ENCODE data around the gene TRIM56.

GRCh38 chr7:101112233-101112632 is 27.0 kb downstream of the TRIM56 start:
- no peak for TF ChIP-seq POLR2AphosphoS5 (IDR thresholded peaks at IDR 0.05; ENCODE audit: borderline replicate concordance, low read depth, low read length)
- no peak for TF ChIP-seq EZH2 (IDR thresholded peaks at IDR 0.05)
- TF ChIP-seq FOXP2 (optimal IDR thresholded peaks at IDR 0.05; ENCODE audit: control extremely low read depth, extremely low read length, insufficient read depth) = no peak
